DND-41 (cell line): Measurements from ENCODE around the gene TNNC2.

Experiments used
- EZH2 ChIP-seq: IDR thresholded peaks from 3 replicates; pipeline ENCODE4 v1.6.1; 2012; ENCODE audit warnings: borderline replicate concordance, low read depth, mild to moderate bottlenecking, moderate library complexity, low read length, inconsistent platforms; ENCODE audit not compliant: severe bottlenecking
- TF ChIP-seq, protein P1 (sequence below): IDR thresholded peaks from 2 replicates; pipeline ENCODE4 v1.5.1; 2012; ENCODE audit warnings: borderline replicate concordance, low read length, moderate library complexity, mild to moderate bottlenecking; ENCODE audit not compliant: poor library complexity, severe bottlenecking; ENCODE audit errors: extremely low read depth

DNA sequence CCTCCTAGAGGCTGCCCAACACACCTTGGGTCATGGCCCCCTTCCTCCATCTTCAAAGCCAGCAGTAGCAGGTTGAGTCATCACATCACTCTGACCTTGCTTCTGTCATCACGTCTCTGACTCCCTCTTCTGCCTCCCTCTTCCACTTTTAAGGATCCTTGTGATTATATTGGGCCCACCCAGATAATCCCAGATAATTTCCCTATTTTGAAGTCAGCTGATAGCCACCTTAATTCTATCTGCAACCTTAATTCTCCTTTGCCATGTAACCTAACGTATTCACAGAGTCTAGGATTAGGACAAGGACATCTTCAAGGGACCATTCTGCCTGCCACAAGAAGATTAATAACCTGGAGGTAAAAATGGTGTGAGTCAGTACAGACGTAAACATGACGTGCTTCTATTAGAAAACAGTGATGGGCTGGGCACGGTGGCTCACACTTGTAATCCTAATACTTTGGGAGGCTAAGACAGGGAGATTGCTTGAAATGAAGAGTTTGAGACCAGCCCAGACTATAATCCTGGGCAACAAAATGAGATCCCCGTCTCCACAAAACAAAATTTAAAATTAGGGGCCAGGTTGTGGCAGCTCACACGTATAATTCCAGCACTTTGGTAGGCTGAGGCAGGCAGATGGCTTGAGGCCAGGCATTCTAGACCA is 33.6 kb upstream of the TNNC2 start:
- TF ChIP-seq, protein P1, sequence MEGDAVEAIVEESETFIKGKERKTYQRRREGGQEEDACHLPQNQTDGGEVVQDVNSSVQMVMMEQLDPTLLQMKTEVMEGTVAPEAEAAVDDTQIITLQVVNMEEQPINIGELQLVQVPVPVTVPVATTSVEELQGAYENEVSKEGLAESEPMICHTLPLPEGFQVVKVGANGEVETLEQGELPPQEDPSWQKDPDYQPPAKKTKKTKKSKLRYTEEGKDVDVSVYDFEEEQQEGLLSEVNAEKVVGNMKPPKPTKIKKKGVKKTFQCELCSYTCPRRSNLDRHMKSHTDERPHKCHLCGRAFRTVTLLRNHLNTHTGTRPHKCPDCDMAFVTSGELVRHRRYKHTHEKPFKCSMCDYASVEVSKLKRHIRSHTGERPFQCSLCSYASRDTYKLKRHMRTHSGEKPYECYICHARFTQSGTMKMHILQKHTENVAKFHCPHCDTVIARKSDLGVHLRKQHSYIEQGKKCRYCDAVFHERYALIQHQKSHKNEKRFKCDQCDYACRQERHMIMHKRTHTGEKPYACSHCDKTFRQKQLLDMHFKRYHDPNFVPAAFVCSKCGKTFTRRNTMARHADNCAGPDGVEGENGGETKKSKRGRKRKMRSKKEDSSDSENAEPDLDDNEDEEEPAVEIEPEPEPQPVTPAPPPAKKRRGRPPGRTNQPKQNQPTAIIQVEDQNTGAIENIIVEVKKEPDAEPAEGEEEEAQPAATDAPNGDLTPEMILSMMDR, result no peak
- TF ChIP-seq EZH2, result no peak
